ENCODE results near the gene UBE2D4.

The UBE2D4 gene

GRCh38 chr7:43880596-43880995, 45.6 kb upstream of the UBE2D4 start:
- no peaks in the 10 kb centered on the region for H3K9me3 Mint-ChIP-seq
- H3K4me3 Mint-ChIP-seq: no peak overlapping the region
- peaks cover 73% of the 10 kb centered on the region for H3K36me3 Mint-ChIP-seq (ENCODE audit: low read depth)
- no peaks in the 10 kb centered on the region for H3K27me3 Mint-ChIP-seq (ENCODE audit: low read depth)
- no peak for TF ChIP-seq CTCF (IDR thresholded peaks at IDR 0.05; ENCODE audit: unreplicated experiment in 3 of 3)
- no peaks in the 10 kb centered on the region for H3K4me1 Mint-ChIP-seq
- no peak overlapping the region for H3K27ac Mint-ChIP-seq

GRCh38 chr7:43884209-43884608, 42.0 kb upstream of the UBE2D4 start:
- Mint-ChIP-seq H3K9me3 (no peaks in the 10 kb centered on the region), H3K4me3 (no peak overlapping the region), H3K36me3 (ENCODE audit: low read depth) (peaks cover 46% of the 10 kb centered on the region), H3K4me1 (peaks cover 7% of the 10 kb centered on the region), H3K27me3 (ENCODE audit: low read depth) (no peaks in the 10 kb centered on the region), H3K27ac (no peak overlapping the region)
- no peak for TF ChIP-seq CTCF (IDR thresholded peaks at IDR 0.05; ENCODE audit: unreplicated experiment in 3 of 3)

GRCh38 chr7:43884617-43885016, 41.6 kb upstream of the UBE2D4 start:
- peaks cover 44% of the 10 kb centered on the region for H3K36me3 Mint-ChIP-seq (ENCODE audit: low read depth)
- no peaks in the 10 kb centered on the region for H3K9me3 Mint-ChIP-seq
- H3K27me3 Mint-ChIP-seq (ENCODE audit: low read depth): no peaks in the 10 kb centered on the region
- H3K4me3 Mint-ChIP-seq: no peak overlapping the region
- no peak for TF ChIP-seq CTCF (IDR thresholded peaks at IDR 0.05; ENCODE audit: unreplicated experiment in 3 of 3)
- H3K27ac Mint-ChIP-seq: no peak overlapping the region
- peaks cover 11% of the 10 kb centered on the region for H3K4me1 Mint-ChIP-seq

GRCh38 chr7:43888993-43889945, 37.0 kb upstream of the UBE2D4 start:
- Mint-ChIP-seq H3K36me3 (ENCODE audit: low read depth) (peaks cover 23% of the 10 kb centered on the region), H3K27me3 (ENCODE audit: low read depth) (no peaks in the 10 kb centered on the region), H3K4me3 (no peak overlapping the region), H3K9me3 (no peaks in the 10 kb centered on the region), H3K4me1 (peaks cover 19% of the 10 kb centered on the region), H3K27ac (no peak overlapping the region)
- no peak for TF ChIP-seq CTCF (IDR thresholded peaks at IDR 0.05; ENCODE audit: unreplicated experiment in 3 of 3)

GRCh38 chr7:43890468-43890867, 35.8 kb upstream of the UBE2D4 start:
- Mint-ChIP-seq H3K27me3 (ENCODE audit: low read depth) (no peaks in the 10 kb centered on the region), H3K9me3 (no peaks in the 10 kb centered on the region), H3K4me1 (peaks cover 19% of the 10 kb centered on the region), H3K36me3 (ENCODE audit: low read depth) (peaks cover 22% of the 10 kb centered on the region), H3K4me3 (no peak overlapping the region), H3K27ac (no peak overlapping the region)
- no peak for TF ChIP-seq CTCF (IDR thresholded peaks at IDR 0.05; ENCODE audit: unreplicated experiment in 3 of 3)
